Stomach smooth muscle (tissue), 2 donors: ENCODE results near the gene TXNDC11.
A peak's percentile ranks its signal among the peaks of the same experiment; 100 is the strongest.

Experiments
- H3K27ac ChIP-seq: one replicate; pipeline ENCODE4 v1.7.0; 2013; ENCODE audit warnings: mild to moderate bottlenecking, low read length, inconsistent platforms
- H3K27me3 ChIP-seq, 2 donors: one replicate each; pipeline ENCODE4 v1.7.0; 2013; ENCODE audit warnings: low read length in 2 of 2; ENCODE audit not compliant: insufficient read depth in 2 of 2, control insufficient read depth in 1 of 2
- H3K36me3 ChIP-seq, 2 donors: one replicate each; pipeline ENCODE4 v1.7.0; 2013; ENCODE audit warnings: low read length in 2 of 2; ENCODE audit not compliant: control insufficient read depth in 2 of 2, insufficient read depth in 2 of 2
- H3K4me1 ChIP-seq: one replicate; pipeline ENCODE4 v1.7.0; 2013; ENCODE audit warnings: low read length; ENCODE audit not compliant: control insufficient read depth, insufficient read depth
- H3K4me3 ChIP-seq, 2 donors: one replicate each; pipeline ENCODE4 v1.7.0; 2013; ENCODE audit warnings: low read length in 2 of 2
- H3K9ac ChIP-seq, 2 donors: one replicate each; pipeline ENCODE4 v1.7.0; 2013; ENCODE audit warnings: low read length in 2 of 2, mild to moderate bottlenecking in 1 of 2
- H3K9me3 ChIP-seq, 2 donors: one replicate each; pipeline ENCODE4 v1.7.0; 2013; ENCODE audit warnings: low read length in 2 of 2; ENCODE audit not compliant: control insufficient read depth in 2 of 2
- donor health status: healthy.
- donor health status: Pancreatic carcinoma.

TXNDC11 gene

DNA sequence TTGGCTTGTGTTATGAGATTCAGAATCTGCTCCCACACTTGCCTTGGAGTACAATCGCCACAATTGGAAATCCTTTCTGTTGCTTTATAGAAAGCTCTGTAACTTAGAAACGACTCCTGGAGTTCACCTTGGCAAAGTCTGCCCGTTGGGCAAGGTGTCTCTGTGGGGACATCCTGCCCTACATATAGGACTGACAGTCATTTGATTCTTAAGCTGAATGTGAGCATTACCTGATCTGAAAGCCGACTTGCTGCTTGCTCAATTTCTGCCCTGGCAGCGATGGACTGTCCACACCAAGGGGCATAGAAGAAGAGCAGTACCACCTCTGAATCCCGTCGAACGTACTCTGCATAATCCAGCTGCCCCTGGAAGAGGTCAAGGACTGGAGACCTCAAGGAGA is 6.9 kb downstream of the TXNDC11 start:
- no peaks in the 10 kb centered on the region for H3K27me3 ChIP-seq
- H3K9me3 ChIP-seq: no peaks in the 10 kb centered on the region
- no peak overlapping the region for H3K27ac ChIP-seq
- H3K9ac ChIP-seq: no peak overlapping the region
- peaks cover 16% of the 10 kb centered on the region for H3K4me1 ChIP-seq
- H3K4me3 ChIP-seq: no peak overlapping the region
- peaks cover 15 to 33% of the 10 kb centered on the region in 2 donors for H3K36me3 ChIP-seq

DNA sequence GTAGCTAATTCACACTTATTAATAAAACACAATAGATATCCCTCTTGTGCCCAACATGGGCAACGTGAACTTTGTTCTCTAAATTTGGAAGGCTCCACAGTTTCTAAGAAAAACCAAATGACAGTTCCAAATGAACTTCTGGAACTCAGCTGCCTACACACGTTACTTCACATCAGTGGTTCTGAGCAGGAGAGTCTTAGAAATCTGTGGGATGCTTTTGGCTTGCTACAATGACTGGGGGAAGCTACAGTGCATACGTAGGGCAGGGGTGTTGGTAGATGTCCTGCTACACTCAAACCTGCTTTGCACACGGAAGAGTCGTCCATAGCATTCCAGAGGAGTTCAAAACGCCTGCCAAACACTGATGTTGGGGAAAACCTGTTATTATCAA is 8.0 kb downstream of the TXNDC11 start:
- H3K36me3 ChIP-seq: peaks cover 15 to 40% of the 10 kb centered on the region in 2 donors
- H3K4me3 ChIP-seq: no peak overlapping the region
- no peaks in the 10 kb centered on the region for H3K9me3 ChIP-seq
- H3K27ac ChIP-seq: no peak overlapping the region
- H3K9ac ChIP-seq: no peak overlapping the region
- H3K4me1 ChIP-seq: peaks cover 13% of the 10 kb centered on the region
- no peaks in the 10 kb centered on the region for H3K27me3 ChIP-seq

- H3K9ac ChIP-seq: no peak overlapping the region
- H3K27ac ChIP-seq: no peak overlapping the region
- no peaks in the 10 kb centered on the region for H3K27me3 ChIP-seq
- no peak overlapping the region for H3K4me3 ChIP-seq
- H3K36me3 ChIP-seq: peaks cover 15 to 45% of the 10 kb centered on the region in 2 donors
- H3K9me3 ChIP-seq: no peaks in the 10 kb centered on the region
- peaks cover 13% of the 10 kb centered on the region for H3K4me1 ChIP-seq
Measured at GRCh38 chr16:11734025-11734652, 8.5 kb downstream of the TXNDC11 start.

- Histone ChIP-seq H3K9ac (no peak overlapping the region), H3K27ac (no peak overlapping the region), H3K4me1 (peaks cover 13% of the 10 kb centered on the region), H3K36me3 (peaks cover 24 to 47% of the 10 kb centered on the region in 2 donors), H3K27me3 (no peaks in the 10 kb centered on the region), H3K9me3 (no peaks in the 10 kb centered on the region), H3K4me3 (no peak overlapping the region)
Measured at GRCh38 chr16:11731222-11731621, 11.4 kb downstream of the TXNDC11 start.

- Histone ChIP-seq H3K9ac (no peak overlapping the region), H3K9me3 (no peaks in the 10 kb centered on the region), H3K27ac (no peak overlapping the region), H3K4me1 (peaks cover 14% of the 10 kb centered on the region), H3K27me3 (no peaks in the 10 kb centered on the region), H3K36me3 (peaks cover 23 to 44% of the 10 kb centered on the region in 2 donors), H3K4me3 (no peak overlapping the region)
Measured at GRCh38 chr16:11729787-11730186, 12.9 kb downstream of the TXNDC11 start.

DNA sequence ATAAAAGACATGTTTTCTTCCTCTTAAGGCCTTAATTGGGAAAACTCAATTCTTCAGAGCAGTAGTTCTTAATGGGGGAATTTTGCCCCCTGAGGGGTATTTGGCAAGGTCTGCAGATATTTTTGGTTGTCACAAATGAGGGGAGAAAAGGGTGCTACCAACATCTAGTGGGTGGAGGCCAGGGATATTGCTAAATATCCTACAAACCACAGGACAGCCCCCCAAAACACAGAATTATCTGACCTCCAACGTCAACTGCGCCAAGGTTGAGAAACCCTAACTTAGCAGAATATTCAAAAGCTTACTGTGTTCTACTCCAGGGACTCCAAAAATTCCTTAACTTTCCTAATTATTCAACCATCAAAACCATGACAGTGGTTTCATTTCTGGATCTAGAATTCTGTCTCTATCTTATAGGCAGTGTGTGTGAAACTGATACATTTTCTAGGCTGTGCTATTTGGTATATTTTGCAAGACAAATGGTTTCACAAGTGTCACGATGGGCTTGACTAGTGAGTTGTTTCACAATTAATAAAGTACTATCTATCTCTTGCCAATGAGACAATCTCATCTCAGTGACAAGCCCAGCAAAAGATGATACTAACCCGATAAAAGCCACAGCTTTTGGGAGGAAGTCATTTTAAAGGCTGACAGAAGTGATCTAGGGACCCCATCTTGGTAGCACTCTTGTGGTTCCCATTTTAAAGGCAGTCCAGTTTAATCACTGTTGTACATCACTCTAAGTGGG is 14.7 kb downstream of the TXNDC11 start:
- H3K4me3 ChIP-seq: no peak overlapping the region
- H3K9me3 ChIP-seq: no peaks in the 10 kb centered on the region
- no peak overlapping the region for H3K9ac ChIP-seq
- H3K27ac ChIP-seq: no peak overlapping the region
- peaks cover 3% of the 10 kb centered on the region for H3K4me1 ChIP-seq
- H3K36me3 ChIP-seq: peaks cover 27 to 42% of the 10 kb centered on the region in 2 donors
- H3K27me3 ChIP-seq: no peaks in the 10 kb centered on the region

DNA sequence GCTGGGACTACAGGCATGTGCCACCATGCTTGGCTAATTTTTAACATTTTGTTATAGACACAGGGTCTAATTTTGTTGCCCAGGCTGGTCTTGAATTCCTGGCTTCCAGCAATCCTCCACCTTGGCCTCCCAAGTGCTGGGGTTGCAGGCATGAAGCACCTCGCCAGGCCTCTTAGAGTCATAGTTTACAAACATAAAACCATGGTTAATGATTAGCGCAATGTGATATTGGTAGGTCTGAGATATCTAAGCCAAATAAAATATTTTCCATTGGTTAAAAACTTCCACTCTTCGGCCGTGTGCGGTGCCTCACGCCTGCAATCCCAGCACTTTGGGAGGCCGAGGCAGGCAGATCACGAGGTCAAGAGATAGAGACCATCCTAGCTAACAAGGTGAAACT is 16.6 kb downstream of the TXNDC11 start:
- H3K9ac ChIP-seq: no peak overlapping the region
- no peak overlapping the region for H3K4me3 ChIP-seq
- no peaks in the 10 kb centered on the region for H3K9me3 ChIP-seq
- peaks cover 18 to 37% of the 10 kb centered on the region in 2 donors for H3K36me3 ChIP-seq
- no peaks in the 10 kb centered on the region for H3K27me3 ChIP-seq
- no peak overlapping the region for H3K27ac ChIP-seq
- peaks cover 3% of the 10 kb centered on the region for H3K4me1 ChIP-seq

- H3K9me3 ChIP-seq: no peaks in the 10 kb centered on the region
- no peaks in the 10 kb centered on the region for H3K27me3 ChIP-seq
- no peak overlapping the region for H3K4me3 ChIP-seq
- no peak overlapping the region for H3K27ac ChIP-seq
- peaks cover 22 to 38% of the 10 kb centered on the region in 2 donors for H3K36me3 ChIP-seq
- H3K4me1 ChIP-seq: peaks cover 3% of the 10 kb centered on the region
- H3K9ac ChIP-seq: no peak overlapping the region
Measured at GRCh38 chr16:11725457-11725856, 17.2 kb downstream of the TXNDC11 start.

DNA sequence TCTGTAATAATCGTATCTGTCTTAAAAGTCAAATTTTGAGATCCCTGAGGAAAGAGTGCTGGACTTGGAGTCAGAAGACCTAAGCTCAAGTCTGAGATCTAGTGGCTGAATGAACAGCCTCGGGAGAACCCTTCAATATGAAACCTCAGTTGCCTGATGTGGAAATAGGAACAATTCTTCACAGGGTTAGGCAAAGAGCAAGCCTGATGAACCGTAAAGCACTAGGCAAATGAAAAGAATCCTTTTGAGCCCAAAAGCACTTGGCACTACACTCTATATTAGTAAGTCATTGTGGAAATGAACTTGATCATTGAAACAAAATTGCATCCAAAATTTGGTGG is 20.2 kb downstream of the TXNDC11 start:
- peaks cover 21 to 24% of the 10 kb centered on the region in 2 donors for H3K36me3 ChIP-seq
- H3K9ac ChIP-seq: peak overlapping the region in 1 of 2 donors; percentile 10
- no peak overlapping the region for H3K4me3 ChIP-seq
- no peak overlapping the region for H3K27ac ChIP-seq
- no peaks in the 10 kb centered on the region for H3K27me3 ChIP-seq
- no peaks in the 10 kb centered on the region for H3K9me3 ChIP-seq
- H3K4me1 ChIP-seq: peaks cover 7% of the 10 kb centered on the region

GRCh38 chr16:11721781-11722467 is 20.7 kb downstream of the TXNDC11 start:
- peaks cover 21 to 24% of the 10 kb centered on the region in 2 donors for H3K36me3 ChIP-seq
- peak overlapping the region in 1 of 2 donors; percentile 10 for H3K9ac ChIP-seq
- H3K27me3 ChIP-seq: no peaks in the 10 kb centered on the region
- H3K9me3 ChIP-seq: no peaks in the 10 kb centered on the region
- peaks cover 7% of the 10 kb centered on the region for H3K4me1 ChIP-seq
- no peak overlapping the region for H3K27ac ChIP-seq
- H3K4me3 ChIP-seq: no peak overlapping the region
